A549 (cell line): ENCODE data around the gene CXCL14. TPM values are rescaled to one million over a fixed set of nuclear protein-coding genes. Genes with fewer than 3 reads are reported as not detected.

ENCODE experiments used
- ATAC-seq, 2 experiments: fragments of 200-7000 bp in 1 of 2; fragments of >200 bp in 1 of 2; cut with Nextera tagmentation in 1 of 2; cut with Tn5 transposase in 1 of 2; 3 replicates each; pipeline versions ENCODE4 v1.8.0 to v1.9.1; 2018 to 2020; ENCODE audit warnings: mild to moderate bottlenecking in 1 of 2, moderate library complexity in 1 of 2
- CTCF ChIA-PET: fragments of 300-600 bp; sonication (Branson Sonifier 250); formaldehyde crosslinking; extraction: SDS; loops from one replicate; lab custom pipeline; 2021; ENCODE audit warnings: antibody characterized with exemption, inconsistent platforms; lab: Yijun Ruan, JAX
- POLR2A ChIA-PET: fragments of 350-600 bp; formaldehyde crosslinking; extraction: SDS; loops from one replicate; lab custom pipeline; 2021; ENCODE audit warnings: antibody characterized with exemption, inconsistent platforms; lab: Yijun Ruan, JAX
- DNase-seq, 2 experiments: peaks; one replicate each; pipeline versions ENCODE4 v3.0.0 to v3.0.0-alpha.2; 2011 to 2016; ENCODE audit warnings: low read depth in 1 of 2, low spot score in 1 of 2
- FAIRE-seq: peaks from 2 replicates; lab custom pipeline; 2011; peaks lifted over from hg19 to GRCh38; lab: Jason Lieb, UNC
- H3K27ac ChIP-seq, 2 experiments: fragments of >200 bp; sonication (Bioruptor Twin); formaldehyde crosslinking; 3 replicates each; pipeline ENCODE4 v1.5.1; 2016 to 2017
- H3K4me1 ChIP-seq: fragments of >200 bp; sonication (Bioruptor Twin); formaldehyde crosslinking; 3 replicates; pipeline ENCODE4 v1.6.1; 2016
- H3K4me2 ChIP-seq: fragments of >200 bp; sonication (Bioruptor Twin); formaldehyde crosslinking; 3 replicates; pipeline ENCODE4 v1.6.1; 2016
- H3K4me3 ChIP-seq: fragments of >200 bp; sonication (Bioruptor Twin); formaldehyde crosslinking; 3 replicates; pipeline ENCODE4 v1.5.1; 2016
- H3K9me3 ChIP-seq: fragments of >200 bp; sonication (Bioruptor Twin); formaldehyde crosslinking; 3 replicates; pipeline ENCODE4 v1.6.1; 2016
- CBX2 ChIP-seq: fragments of 200-600 bp; sonication (generic); IDR thresholded peaks from 2 replicates; pipeline ENCODE4 v1.6.1; 2016; ENCODE audit warnings: low read depth, mild to moderate bottlenecking, borderline replicate concordance
- CHD4 ChIP-seq: fragments of 200-600 bp; sonication (generic); IDR thresholded peaks from 2 replicates; pipeline ENCODE4 v1.6.1; 2016; ENCODE audit warnings: antibody characterized with exemption, mild to moderate bottlenecking, borderline replicate concordance
- CTCF ChIP-seq: fragments of >200 bp; sonication (Bioruptor Twin); formaldehyde crosslinking; IDR thresholded peaks from 3 replicates; pipeline ENCODE4 v1.5.1; 2016
- E2F6 ChIP-seq: IDR thresholded peaks from 2 replicates; pipeline ENCODE4 v1.6.1; 2012; ENCODE audit warnings: low read depth, borderline replicate concordance
- ESRRA ChIP-seq: fragments of 150-350 bp; IDR thresholded peaks from 2 replicates; pipeline ENCODE4 v1.6.1; 2014; ENCODE audit warnings: mild to moderate bottlenecking, low read length, borderline replicate concordance
- FOSB ChIP-seq: fragments of 250-450 bp; sonication (Bioruptor Pico); IDR thresholded peaks from 2 replicates; pipeline ENCODE4 v1.5.0; 2020; ENCODE audit warnings: mild to moderate bottlenecking, moderate library complexity
- FOXS1 ChIP-seq: fragments of 250-450 bp; sonication (Bioruptor Pico); IDR thresholded peaks from 2 replicates; pipeline ENCODE4 v1.5.0; 2020; ENCODE audit warnings: mild to moderate bottlenecking, moderate library complexity
- HDAC2 ChIP-seq: fragments of 200-600 bp; sonication (generic); IDR thresholded peaks from 2 replicates; pipeline ENCODE4 v1.6.1; 2016
- HES2 ChIP-seq: fragments of >200 bp; sonication (Bioruptor Twin); formaldehyde crosslinking; IDR thresholded peaks from 2 replicates; pipeline ENCODE4 v1.6.1; 2016
- JUN ChIP-seq, 2 experiments: fragments of >200 bp; sonication (Bioruptor Twin); formaldehyde crosslinking; IDR thresholded peaks; 2 replicates in 1 of 2; 3 replicates in 1 of 2; pipeline ENCODE4 v1.6.1; 2016 to 2017
- JUNB ChIP-seq: fragments of >200 bp; sonication (Bioruptor Twin); formaldehyde crosslinking; IDR thresholded peaks from 2 replicates; pipeline ENCODE4 v1.6.1; 2016
- MAFK ChIP-seq: fragments of 450-650 bp; IDR thresholded peaks from 2 replicates; pipeline ENCODE4 v1.6.1; 2014; ENCODE audit not compliant: partially characterized antibody
- MAZ ChIP-seq: fragments of 150-350 bp; IDR thresholded peaks from 2 replicates; pipeline ENCODE4 v1.6.1; 2014; ENCODE audit warnings: antibody characterized with exemption, low read depth, low read length, borderline replicate concordance
- PHF8 ChIP-seq: fragments of 200-600 bp; sonication (generic); IDR thresholded peaks from 2 replicates; pipeline ENCODE4 v1.6.1; 2016; ENCODE audit warnings: low read depth, mild to moderate bottlenecking, antibody characterized with exemption, moderate library complexity, borderline replicate concordance
- POLR2A ChIP-seq: IDR thresholded peaks from 2 replicates; pipeline ENCODE4 v1.6.1; 2012; ENCODE audit warnings: mild to moderate bottlenecking, low read length
- RFX5 ChIP-seq: fragments of 450-650 bp; IDR thresholded peaks from 2 replicates; pipeline ENCODE4 v1.7.1; 2014; ENCODE audit warnings: antibody characterized with exemption, mild to moderate bottlenecking, moderate library complexity
- SREBF2 ChIP-seq: fragments of 450-650 bp; IDR thresholded peaks from 2 replicates; pipeline ENCODE4 v1.6.1; 2014; ENCODE audit warnings: mild to moderate bottlenecking, moderate library complexity
- TP53 ChIP-seq: fragments of 250-450 bp; sonication (Bioruptor Pico); IDR thresholded peaks from 2 replicates; pipeline ENCODE4 v1.5.0; 2021; ENCODE audit warnings: mild to moderate bottlenecking, moderate library complexity
- USF2 ChIP-seq: fragments of 450-650 bp; IDR thresholded peaks from 2 replicates; pipeline ENCODE4 v1.6.1; 2014; ENCODE audit warnings: antibody characterized with exemption
- ZC3H11A ChIP-seq: fragments of 450-650 bp; IDR thresholded peaks from 2 replicates; pipeline ENCODE4 v1.6.1; 2014; ENCODE audit warnings: antibody characterized with exemption, mild to moderate bottlenecking
- ZSCAN20 ChIP-seq: fragments of 250-450 bp; sonication (Bioruptor Pico); IDR thresholded peaks from 2 replicates; pipeline ENCODE4 v1.8.0; 2022; ENCODE audit warnings: mild to moderate bottlenecking, moderate library complexity
- WGBS: methylation state at CpG from one replicate; pipeline ENCODE4 v1.1.6; 2017; ENCODE audit errors: missing lambda C conversion rate; 5-methylcytosine and 5-hydroxymethylcytosine counted together
- polyA plus RNA-seq, 4 experiments: library from polyadenylated mRNA; depleted of rRNA in 3 of 4; stranded (reverse); fragments of >200 nt; fragmentation: RNase III in 1 of 4; extraction: RNeasy Plus Mini Kit Qiagen cat#74134 plus additional on column Dnase treatment in 1 of 4; gene quantifications; 2 replicates in 3 of 4; 3 replicates in 1 of 4; pipeline ENCODE4 v1.2.3, GENCODE V29; 2011 to 2017

CXCL14 gene
- polyA plus RNA-seq, 2 of the 4 experiments (the other 2 are of a cell fraction) = 0.12 TPM; not detected in 1

- TF ChIP-seq CHD4 (no peak), JUN (IDR thresholded peaks at IDR 0.05) (no peak), FOXS1 (CRISPR knock-in tag) (no peak), PHF8 (no peak), USF2 (no peak), HES2 (no peak), CBX2 (no peak), FOSB (CRISPR knock-in tag) (no peak), MAZ (no peak), MAFK (no peak), E2F6 (no peak), SREBF2 (no peak), ZSCAN20 (no peak), ZC3H11A (no peak), RFX5 (no peak), CTCF (no peak)
- DNase-seq = no peak
- ChIA-PET CTCF (interaction anchor here (1.5 to 25.3 kb wide), 3 partner anchors 16 to 116 kb away, joined by 5 to 600 read pairs (median 22); no protein-coding TSS in a partner anchor), POLR2A (no interaction called here)
- no peak for FAIRE-seq
- ATAC-seq = no peak
- H3K4me2 ChIP-seq = no peak overlapping the region
- H3K27ac ChIP-seq = no peak overlapping the region
- H3K9me3 ChIP-seq = 0 out of 3 replicates have a peak, but pooled peaks cover 8% of the 10 kb centered on the region
- H3K4me1 ChIP-seq = no peaks in the 10 kb centered on the region
- H3K4me3 ChIP-seq = no peak overlapping the region
- 15% methylated on average over 6 of the region's 6 CpGs for WGBS
These were observed 3.4 kb upstream of the CXCL14 start for GRCh38 chr5:135582099-135582781.

- peak overlapping the region; percentile 52; the same call in 1 of the 3 replicates for H3K4me2 ChIP-seq
- no peak overlapping the region; the same call in 2 of the 3 replicates for H3K4me3 ChIP-seq
- no peak for DNase-seq
- H3K9me3 ChIP-seq = 0 out of 3 replicates have a peak, but pooled peaks cover 8% of the 10 kb centered on the region
- 23% methylated on average over 16 of the region's 21 CpGs for whole genome bisulfite sequencing
- H3K4me1 ChIP-seq = 0 out of 3 replicates have a peak, but pooled peaks cover 4% of the 10 kb centered on the region
- no peak overlapping the region for H3K27ac ChIP-seq
- no peak for FAIRE-seq
- no peak for ATAC-seq
- ChIA-PET CTCF (interaction anchor here (1.5 to 34.8 kb wide), 3 partner anchors 9 to 116 kb away, joined by 7 to 1932 read pairs (median 600); partner anchors contain the start of genes DCANP1 and TIFAB), POLR2A (no interaction called here)
- TF ChIP-seq POLR2A = no peak
- TF ChIP-seq PHF8 = no peak
- no peak for TF ChIP-seq JUNB
- no peak for TF ChIP-seq HDAC2
- no peak for TF ChIP-seq ESRRA
- no peak for TF ChIP-seq TP53 (CRISPR knock-in tag)
These were observed 496 bp downstream of the CXCL14 start for GRCh38 chr5:135578305-135578684.
